ENCODE results near the gene ETV6.

GRCh38 chr12:11684811-11685210 lies 35.3 kb downstream of the ETV6 start:
- TF ChIP-seq POLR2A (IDR thresholded peaks at IDR 0.05; ENCODE audit: low read depth, low read length) (no peak), POLR2AphosphoS5 (IDR thresholded peaks at IDR 0.05; ENCODE audit: low read depth, low read length) (no peak), TAF1 (IDR thresholded peaks at IDR 0.05; ENCODE audit: borderline replicate concordance, low read depth, low read length) (no peak)

Data from GM12892 (cell line).